ENCODE data around the gene GPS1. TPM values are rescaled to one million over a fixed set of nuclear protein-coding genes. Genes with fewer than 3 reads are reported as not detected.

Gene GPS1
- total and polyA plus RNA-seq, 9 of the 15 experiments (the other 6 are each of a cell fraction or from before 2014, with no cell fraction given), result 3.1 to 167 (median 69.9) TPM

DNA sequence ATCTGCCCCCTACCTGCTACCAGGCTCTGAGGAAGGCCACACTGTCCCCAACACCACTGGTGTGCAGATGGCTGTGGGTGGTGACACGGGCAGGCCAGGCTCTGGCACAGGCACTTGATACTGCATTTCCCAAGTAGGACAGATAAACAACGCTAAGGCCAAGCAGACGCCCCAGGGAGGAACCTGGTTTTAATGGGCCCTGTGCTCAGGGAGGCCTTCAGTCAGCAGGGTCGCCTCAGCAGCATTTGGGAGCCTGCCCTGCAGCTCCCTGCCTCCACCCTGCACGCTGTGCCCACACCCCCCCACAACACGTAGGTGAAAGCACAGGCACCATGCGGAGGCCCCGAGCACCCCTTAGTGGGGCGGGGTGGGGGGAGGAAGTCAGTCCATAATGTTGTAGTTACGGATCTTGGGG, 49.6 kb downstream of the GPS1 start:
- Histone ChIP-seq H3K9me1 (ENCODE audit: control insufficient read depth, insufficient read depth, low read length) (no peaks in the 10 kb centered on the region), H3K4me1 (replicated peaks in 1 of 2; ENCODE audit: control insufficient read depth in 2 of 2, insufficient read depth in 2 of 2, low read length in 2 of 2) (peaks cover 38 to 96% of the 10 kb centered on the region in 2 experiments), H3K79me2 (ENCODE audit: control insufficient read depth, insufficient read depth, low read length) (peaks cover 35% of the 10 kb centered on the region), H3K9me3 (replicated peaks; ENCODE audit: control insufficient read depth, insufficient read depth, low read depth, low read length) (no peaks in the 10 kb centered on the region), H3K36me3 (ENCODE audit: control insufficient read depth, insufficient read depth, low read length) (peaks cover 15% of the 10 kb centered on the region; the same call in 2 of the 3 replicates), H3K4me3 (no peak overlapping the region), H2AFZ (ENCODE audit: low read depth, low read length) (no peak overlapping the region), H3K4me2 (ENCODE audit: insufficient read depth, low read length) (no peak overlapping the region), H3K27ac (ENCODE audit: extremely low read depth, low read depth, low read length) (no peak overlapping the region), H3K27me3 (ENCODE audit: control insufficient read depth in 2 of 2, insufficient read depth in 2 of 2, low read length in 2 of 2) (no peaks in the 10 kb centered on the region), H3K9ac (ENCODE audit: insufficient read depth in 1 of 2, low read depth in 2 of 2, low read length in 2 of 2) (peak overlapping the region in 1 of 2 experiments; percentile 77; a peak in 2 of 4 replicates), H4K20me1 (replicated peaks; ENCODE audit: control insufficient read depth, insufficient read depth, low read length) (peaks cover 11% of the 10 kb centered on the region)
- in situ Hi-C loops (cut with MboI), result no loop called here
- CTCF ChIA-PET (ENCODE audit: low intra/inter-chr PET ratio), result no interaction called here
- FAIRE-seq, result no peak
- no peak for DNase-seq (ENCODE audit: extremely low read depth in 1 of 4, low spot score in 3 of 4)
- no TSS peak for BruUV-seq (replicated peaks)
- intact Hi-C loops (cut with micrococcal nuclease), result no loop called here
- TF ChIP-seq KDM5B (IDR thresholded peaks at IDR 0.05; ENCODE audit: insufficient replicate concordance, low read depth, low read length) (peak; percentile 7), SMAD1 (IDR thresholded peaks at IDR 0.05; ENCODE audit: low read depth, low read length, partially characterized antibody) (no peak), POLR2G (IDR thresholded peaks at IDR 0.05; ENCODE audit: low read depth, low read length) (peak; percentile 15; the same call in 1 of the 2 replicates)
- TF ChIP-seq, protein P1, sequence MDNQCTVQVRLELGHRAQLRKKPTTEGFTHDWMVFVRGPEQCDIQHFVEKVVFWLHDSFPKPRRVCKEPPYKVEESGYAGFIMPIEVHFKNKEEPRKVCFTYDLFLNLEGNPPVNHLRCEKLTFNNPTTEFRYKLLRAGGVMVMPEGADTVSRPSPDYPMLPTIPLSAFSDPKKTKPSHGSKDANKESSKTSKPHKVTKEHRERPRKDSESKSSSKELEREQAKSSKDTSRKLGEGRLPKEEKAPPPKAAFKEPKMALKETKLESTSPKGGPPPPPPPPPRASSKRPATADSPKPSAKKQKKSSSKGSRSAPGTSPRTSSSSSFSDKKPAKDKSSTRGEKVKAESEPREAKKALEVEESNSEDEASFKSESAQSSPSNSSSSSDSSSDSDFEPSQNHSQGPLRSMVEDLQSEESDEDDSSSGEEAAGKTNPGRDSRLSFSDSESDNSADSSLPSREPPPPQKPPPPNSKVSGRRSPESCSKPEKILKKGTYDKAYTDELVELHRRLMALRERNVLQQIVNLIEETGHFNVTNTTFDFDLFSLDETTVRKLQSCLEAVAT (IDR thresholded peaks at IDR 0.05), result no peak
- TF ChIP-seq, protein P2, sequence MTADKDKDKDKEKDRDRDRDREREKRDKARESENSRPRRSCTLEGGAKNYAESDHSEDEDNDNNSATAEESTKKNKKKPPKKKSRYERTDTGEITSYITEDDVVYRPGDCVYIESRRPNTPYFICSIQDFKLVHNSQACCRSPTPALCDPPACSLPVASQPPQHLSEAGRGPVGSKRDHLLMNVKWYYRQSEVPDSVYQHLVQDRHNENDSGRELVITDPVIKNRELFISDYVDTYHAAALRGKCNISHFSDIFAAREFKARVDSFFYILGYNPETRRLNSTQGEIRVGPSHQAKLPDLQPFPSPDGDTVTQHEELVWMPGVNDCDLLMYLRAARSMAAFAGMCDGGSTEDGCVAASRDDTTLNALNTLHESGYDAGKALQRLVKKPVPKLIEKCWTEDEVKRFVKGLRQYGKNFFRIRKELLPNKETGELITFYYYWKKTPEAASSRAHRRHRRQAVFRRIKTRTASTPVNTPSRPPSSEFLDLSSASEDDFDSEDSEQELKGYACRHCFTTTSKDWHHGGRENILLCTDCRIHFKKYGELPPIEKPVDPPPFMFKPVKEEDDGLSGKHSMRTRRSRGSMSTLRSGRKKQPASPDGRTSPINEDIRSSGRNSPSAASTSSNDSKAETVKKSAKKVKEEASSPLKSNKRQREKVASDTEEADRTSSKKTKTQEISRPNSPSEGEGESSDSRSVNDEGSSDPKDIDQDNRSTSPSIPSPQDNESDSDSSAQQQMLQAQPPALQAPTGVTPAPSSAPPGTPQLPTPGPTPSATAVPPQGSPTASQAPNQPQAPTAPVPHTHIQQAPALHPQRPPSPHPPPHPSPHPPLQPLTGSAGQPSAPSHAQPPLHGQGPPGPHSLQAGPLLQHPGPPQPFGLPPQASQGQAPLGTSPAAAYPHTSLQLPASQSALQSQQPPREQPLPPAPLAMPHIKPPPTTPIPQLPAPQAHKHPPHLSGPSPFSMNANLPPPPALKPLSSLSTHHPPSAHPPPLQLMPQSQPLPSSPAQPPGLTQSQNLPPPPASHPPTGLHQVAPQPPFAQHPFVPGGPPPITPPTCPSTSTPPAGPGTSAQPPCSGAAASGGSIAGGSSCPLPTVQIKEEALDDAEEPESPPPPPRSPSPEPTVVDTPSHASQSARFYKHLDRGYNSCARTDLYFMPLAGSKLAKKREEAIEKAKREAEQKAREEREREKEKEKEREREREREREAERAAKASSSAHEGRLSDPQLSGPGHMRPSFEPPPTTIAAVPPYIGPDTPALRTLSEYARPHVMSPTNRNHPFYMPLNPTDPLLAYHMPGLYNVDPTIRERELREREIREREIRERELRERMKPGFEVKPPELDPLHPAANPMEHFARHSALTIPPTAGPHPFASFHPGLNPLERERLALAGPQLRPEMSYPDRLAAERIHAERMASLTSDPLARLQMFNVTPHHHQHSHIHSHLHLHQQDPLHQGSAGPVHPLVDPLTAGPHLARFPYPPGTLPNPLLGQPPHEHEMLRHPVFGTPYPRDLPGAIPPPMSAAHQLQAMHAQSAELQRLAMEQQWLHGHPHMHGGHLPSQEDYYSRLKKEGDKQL (CRISPR knock-in tag; IDR thresholded peaks at IDR 0.05; ENCODE audit: borderline replicate concordance), result no peak
- POLR2A ChIA-PET, result no interaction called here
- 85% methylated on average over 5 of the region's 10 CpGs for WGBS (ENCODE audit: insufficient coverage, low coverage, missing lambda C conversion rate)
- ATAC-seq, result no peak

All from K562 (cell line).